GM12892 (cell line): ENCODE data around the gene SHANK2.

ENCODE experiments used
- POLR2A ChIP-seq: IDR thresholded peaks from 2 replicates; pipeline ENCODE4 v1.6.1; 2011; ENCODE audit warnings: low read depth, low read length, control low read depth
- TAF1 ChIP-seq: IDR thresholded peaks from 2 replicates; pipeline ENCODE4 v1.6.1; 2011; ENCODE audit warnings: low read depth, mild to moderate bottlenecking, control low read depth, low read length, borderline replicate concordance

DNA sequence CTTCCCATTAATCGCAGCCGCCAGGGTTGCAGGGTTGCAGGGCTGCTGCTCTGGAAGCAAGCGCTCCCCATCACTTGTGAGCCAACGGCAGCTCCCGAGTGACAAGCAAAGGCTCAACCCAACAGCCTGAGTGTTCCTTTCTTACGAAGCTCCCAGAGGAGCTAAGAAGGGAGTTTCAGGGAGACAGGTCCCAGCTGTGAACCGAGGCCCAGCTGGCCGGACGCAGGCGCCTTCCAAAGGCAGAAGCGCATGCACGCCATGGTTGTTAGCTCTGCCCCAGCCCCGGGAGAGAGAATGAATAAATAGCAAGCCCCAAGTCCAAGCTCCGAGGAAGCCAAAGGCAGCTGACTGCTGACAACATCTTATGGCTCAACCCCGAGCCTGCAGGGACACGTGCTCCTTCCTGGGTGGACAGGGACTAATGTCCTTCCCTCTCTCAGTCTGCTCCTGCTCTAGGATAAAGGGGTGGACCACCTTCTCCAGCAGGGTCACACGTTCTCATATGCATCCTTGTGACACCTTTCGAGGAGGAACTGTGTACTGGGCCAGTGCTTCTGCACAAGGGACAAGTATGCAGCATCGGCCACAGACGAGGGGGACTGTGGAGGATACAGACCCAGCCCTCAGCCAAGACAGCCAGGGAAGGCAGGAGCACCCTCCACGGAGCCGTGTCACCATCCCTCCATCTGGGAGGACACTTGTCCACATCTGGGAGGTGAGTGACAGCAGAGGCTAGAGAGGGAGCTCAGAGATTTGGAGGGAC lies 29.9 kb downstream of the SHANK2 start:
- TF ChIP-seq POLR2A (no peak), TAF1 (no peak)
